Adrenal gland (tissue), 12 donors: ENCODE measurements around the gene S100A4. TPM values are rescaled to one million over a fixed set of nuclear protein-coding genes. Genes with fewer than 3 reads are reported as not detected.

ENCODE experiments used
- DNase-seq, 7 donors: peaks; one replicate each; pipeline ENCODE4 v3.0.0-alpha.2; 2019 to 2020
- H3K27ac ChIP-seq, 5 donors: fragments of 200-600 bp; sonication (generic) in 4 of 5; 1 replicate in 3 of 5; 2 replicates in 2 of 5; pipeline versions ENCODE4 v1.5.1 to v1.8.0; 2016 to 2020; ENCODE audit warnings: mild to moderate bottlenecking in 1 of 5
- H3K27me3 ChIP-seq: fragments of 200-600 bp; 2 replicates; pipeline ENCODE4 v1.8.0; 2021
- H3K36me3 ChIP-seq, 2 donors: fragments of 200-600 bp; replicated peaks in 1 of 2; 1 replicate in 1 of 2; 2 replicates in 1 of 2; pipeline versions ENCODE4 v1.5.1 to v1.8.0; 2018 to 2022
- H3K4me1 ChIP-seq, 2 donors: fragments of 200-600 bp; replicated peaks in 1 of 2; 1 replicate in 1 of 2; 2 replicates in 1 of 2; pipeline versions ENCODE4 v1.5.1 to v1.8.0; 2018 to 2021
- H3K4me3 ChIP-seq, 4 donors: fragments of 200-600 bp; sonication (generic) in 3 of 4; one replicate each; pipeline ENCODE4 v1.5.1; 2016 to 2018
- H3K9me3 ChIP-seq, 3 donors: fragments of 200-600 bp; sonication (generic) in 1 of 3; replicated peaks in 1 of 3; 1 replicate in 2 of 3; 2 replicates in 1 of 3; pipeline versions ENCODE4 v1.5.1 to v1.8.0; 2016 to 2021
- POLR2A ChIP-seq, 2 donors: fragments of 450-650 bp; IDR thresholded peaks; one replicate each; pipeline ENCODE4 v1.6.1; 2017; ENCODE audit warnings: antibody characterized with exemption in 2 of 2, mild to moderate bottlenecking in 2 of 2, moderate library complexity in 1 of 2
- WGBS, 4 donors: extraction: QIAGEN DNeasy Blood & Tissue Kit in 2 of 4; methylation state at CpG; one replicate each; pipeline versions ENCODE4 v1.1.5 to v1.1.7; 2013 to 2017; 5-methylcytosine and 5-hydroxymethylcytosine counted together
- intact Hi-C, 2 donors: fragments of 100-400 bp; cut with DNase I; formaldehyde crosslinking; loops; one replicate each; pipeline versions ENCODE4 v1.14.1 to v1.15.0; 2022 to 2023
- polyA plus RNA-seq, 3 donors: library from polyadenylated mRNA; stranded (reverse); fragments of 200-250 nt in 2 of 3; fragments of 350-450 nt in 1 of 3; fragmentation: Illumina TruSeq in 1 of 3; extraction: RNeasy Lipid Tissue Mini Kit (QIAGEN cat#74804) in 1 of 3; gene quantifications; one replicate each; pipeline ENCODE4 v1.2.3, GENCODE V29; 2013 to 2014
- total RNA-seq, 9 donors: library from RNA; depleted of rRNA in 4 of 9; stranded (reverse); fragments of >200 nt in 4 of 9; fragments of 120-200 nt in 1 of 9; fragmentation: NEBNext Ultra II Directional in 1 of 9; extraction: Animal tissue kit (Norgen Biotek cat#: 25700) in 1 of 9; gene quantifications; one replicate each; pipeline versions ENCODE4 v1.1.0 to v1.2.4, GENCODE V29; 2013 to 2023
- TF ChIP-seq, protein P1 (sequence below), 6 experiments: fragments of 450-650 bp in 4 of 6; fragments of 200-600 bp in 2 of 6; sonication (generic) in 1 of 6; IDR thresholded peaks; 1 replicate in 5 of 6; 2 replicates in 1 of 6; pipeline versions ENCODE4 v1.5.1 to v1.8.0; 2016 to 2021; ENCODE audit warnings: antibody characterized with exemption in 6 of 6, mild to moderate bottlenecking in 2 of 6, moderate library complexity in 1 of 6
- donor health status: healthy with polysubstance abuse.
- donor health status: Bipolar disorder and iron deficiency.
- donor health status: DM: yes; HTN: yes; CAD: no.
- donor health status: DM: no; HTN: no; CAD: no.
- donor health status: DM: no; HTN: no; CAD: no.
- donor health status: DM: yes; HTN: yes; CAD: no.

The S100A4 gene
- total and polyA plus RNA-seq, 12 donors, result 7.9 to 742 (median 99.9) TPM

- no peak for DNase-seq
Observed at GRCh38 chr1:153536671-153537375, 8.8 kb downstream of the S100A4 start.

DNA sequence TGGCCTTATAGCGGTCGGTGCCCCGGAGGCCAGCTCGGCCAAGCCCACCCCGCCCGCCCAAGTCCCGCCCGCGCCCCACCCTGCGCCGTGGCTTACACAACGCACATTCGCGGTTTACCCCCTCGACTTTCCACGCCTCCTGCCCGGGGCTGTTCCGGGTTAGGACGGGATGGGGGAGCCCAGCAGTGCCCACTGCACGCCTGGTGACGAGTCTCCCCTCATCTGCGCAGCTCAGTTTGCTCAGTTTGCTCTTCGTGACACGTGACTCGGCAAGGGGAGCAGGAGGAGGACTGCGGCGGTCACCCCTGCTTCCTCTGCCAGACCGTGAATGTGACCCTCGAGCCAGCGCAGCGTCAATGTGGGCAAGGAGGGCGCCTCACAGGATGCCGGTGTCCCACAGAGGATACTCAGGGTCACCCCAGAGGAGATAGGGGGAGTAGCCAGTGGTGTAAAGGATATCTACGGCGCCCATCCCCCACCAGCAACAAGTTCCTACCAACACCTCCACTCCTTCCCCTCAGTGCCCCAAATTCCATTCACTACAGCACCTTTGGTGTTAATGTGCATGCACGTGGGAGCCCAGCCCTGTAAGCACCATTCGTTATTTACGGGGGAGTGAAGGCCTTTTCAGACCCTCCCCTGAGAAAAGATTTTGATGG, 9.5 kb downstream of the S100A4 start:
- Histone ChIP-seq H3K4me1 (peaks cover 22 to 35% of the 10 kb centered on the region in 2 donors), H3K9me3 (no peaks in the 10 kb centered on the region), H3K27me3 (no peaks in the 10 kb centered on the region), H3K27ac (peak overlapping the region; percentile 53 to 94 (median 86)), H3K4me3 (peak overlapping the region; percentile 18 to 72 (median 56)), H3K36me3 (no peaks in the 10 kb centered on the region)
- TF ChIP-seq POLR2A (IDR thresholded peaks at IDR 0.05), result peak; percentile 42 to 82
- TF ChIP-seq, protein P1, sequence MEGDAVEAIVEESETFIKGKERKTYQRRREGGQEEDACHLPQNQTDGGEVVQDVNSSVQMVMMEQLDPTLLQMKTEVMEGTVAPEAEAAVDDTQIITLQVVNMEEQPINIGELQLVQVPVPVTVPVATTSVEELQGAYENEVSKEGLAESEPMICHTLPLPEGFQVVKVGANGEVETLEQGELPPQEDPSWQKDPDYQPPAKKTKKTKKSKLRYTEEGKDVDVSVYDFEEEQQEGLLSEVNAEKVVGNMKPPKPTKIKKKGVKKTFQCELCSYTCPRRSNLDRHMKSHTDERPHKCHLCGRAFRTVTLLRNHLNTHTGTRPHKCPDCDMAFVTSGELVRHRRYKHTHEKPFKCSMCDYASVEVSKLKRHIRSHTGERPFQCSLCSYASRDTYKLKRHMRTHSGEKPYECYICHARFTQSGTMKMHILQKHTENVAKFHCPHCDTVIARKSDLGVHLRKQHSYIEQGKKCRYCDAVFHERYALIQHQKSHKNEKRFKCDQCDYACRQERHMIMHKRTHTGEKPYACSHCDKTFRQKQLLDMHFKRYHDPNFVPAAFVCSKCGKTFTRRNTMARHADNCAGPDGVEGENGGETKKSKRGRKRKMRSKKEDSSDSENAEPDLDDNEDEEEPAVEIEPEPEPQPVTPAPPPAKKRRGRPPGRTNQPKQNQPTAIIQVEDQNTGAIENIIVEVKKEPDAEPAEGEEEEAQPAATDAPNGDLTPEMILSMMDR (IDR thresholded peaks at IDR 0.05), result peak in 1 of 6 experiments; percentile 3
- 1 to 4% (median 2%) methylated on average over 5 to 38 of the region's 38 CpGs for WGBS, 4 donors
- DNase-seq, result peak; percentile 74 to 93 (median 86)
- intact Hi-C loops, result no loop called here

More at GRCh38 chr1:153536671-153537375, 8.8 kb downstream of the S100A4 start:
- H3K4me1 ChIP-seq, result peaks cover 22 to 35% of the 10 kb centered on the region in 2 donors
- H3K27ac ChIP-seq, result peak overlapping the region in 4 of 5 donors; percentile 83 to 94 (median 90)
- intact Hi-C loops, result no loop called here
- WGBS, 4 donors, result 84 to 92% (median 86%) methylated on average over 8 to 9 of the region's 9 CpGs
- no peaks in the 10 kb centered on the region for H3K27me3 ChIP-seq
- no peaks in the 10 kb centered on the region for H3K9me3 ChIP-seq
- H3K4me3 ChIP-seq, result peak overlapping the region in 2 of 4 donors; percentile 18 to 65
- TF ChIP-seq, protein P1 (IDR thresholded peaks at IDR 0.05), result no peak
- no peak for TF ChIP-seq POLR2A (IDR thresholded peaks at IDR 0.05)
- no peaks in the 10 kb centered on the region for H3K36me3 ChIP-seq

DNA sequence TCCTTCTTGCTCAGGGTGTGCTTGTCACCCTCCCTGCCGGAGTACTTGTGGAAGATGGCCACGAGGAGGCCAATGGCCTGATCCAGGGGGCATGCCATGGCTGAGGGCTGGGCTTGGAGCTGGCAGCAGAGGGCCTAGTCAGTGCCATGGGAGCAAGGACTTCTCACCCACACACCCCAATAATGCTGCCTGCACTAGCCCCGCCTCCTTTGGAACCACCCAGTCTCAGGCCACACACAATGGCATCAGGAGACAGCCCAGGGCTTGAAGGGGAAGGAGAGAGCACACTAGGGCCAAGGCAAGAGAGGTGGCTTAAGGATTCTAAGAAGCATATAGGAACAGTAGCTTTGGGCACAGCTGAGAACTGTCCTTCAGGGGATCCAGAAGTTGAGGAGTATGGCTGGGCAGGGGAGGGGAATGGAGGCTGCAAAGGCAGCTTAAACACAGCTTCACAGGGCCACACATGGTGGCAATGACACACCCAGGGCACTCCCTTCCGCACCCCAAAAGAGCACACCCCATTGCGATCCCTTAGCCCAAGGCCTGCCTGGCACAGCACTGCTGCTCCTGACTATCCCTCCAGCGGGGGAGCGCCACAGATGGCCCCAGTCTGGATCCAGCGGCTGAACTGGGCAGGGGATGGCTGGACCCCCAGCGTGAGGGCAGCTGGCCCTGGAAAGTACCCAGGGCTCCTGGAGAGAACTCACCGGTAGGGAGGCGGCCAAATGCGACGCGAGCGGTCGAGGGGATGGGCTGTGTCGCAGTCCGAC, 10.2 kb downstream of the S100A4 start, which contains the start of gene S100A6:
S100A6 (minus strand) TSS at position 750 of the 770 bp plus-strand sequence; CDS start at position 98, 652 bp downstream.
- peaks cover 22 to 35% of the 10 kb centered on the region in 2 donors for H3K4me1 ChIP-seq
- H3K27me3 ChIP-seq, result no peaks in the 10 kb centered on the region
- no peak for TF ChIP-seq POLR2A (IDR thresholded peaks at IDR 0.05)
- TF ChIP-seq, protein P1 (IDR thresholded peaks at IDR 0.05), result peak in 1 of 6 experiments; percentile 6
- WGBS, 4 donors, result 22 to 71% (median 36%) methylated on average over 4 to 18 of the region's 18 CpGs
- H3K4me3 ChIP-seq, result peak within 1 kb of the TSS; percentile 34 to 72 (median 56)
- no peaks in the 10 kb centered on the region for H3K36me3 ChIP-seq
- peak within 1 kb of the TSS; percentile 53 to 94 (median 86) for H3K27ac ChIP-seq
- intact Hi-C loops, result no loop called here
- DNase-seq, result peak in 6 of 7 donors; percentile 62 to 82 (median 65)
- no peaks in the 10 kb centered on the region for H3K9me3 ChIP-seq

DNA sequence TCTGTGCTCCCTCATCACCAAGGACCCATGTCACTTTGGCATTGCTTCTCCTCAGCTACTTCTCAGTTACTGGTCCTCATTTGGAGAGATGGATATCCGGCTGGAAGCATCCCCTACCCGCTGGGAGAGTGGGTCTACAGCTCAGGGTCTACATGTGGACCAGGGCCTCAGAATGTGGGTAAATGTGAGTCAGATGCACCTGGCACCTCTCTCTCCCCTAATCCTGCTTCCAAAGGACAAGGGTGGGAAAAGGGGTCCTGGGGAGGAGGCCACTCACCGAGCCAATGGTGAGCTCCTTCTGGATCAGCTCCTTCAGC, 10.7 kb downstream of the S100A4 start:
- no peak for DNase-seq
- WGBS, 4 donors, result 69 to 97% (median 88%) methylated on average over 3 of the region's 3 CpGs
- no peaks in the 10 kb centered on the region for H3K27me3 ChIP-seq
- H3K9me3 ChIP-seq, result no peaks in the 10 kb centered on the region
- TF ChIP-seq, protein P1 (IDR thresholded peaks at IDR 0.05), result no peak
- TF ChIP-seq POLR2A (IDR thresholded peaks at IDR 0.05), result no peak
- H3K4me1 ChIP-seq, result peaks cover 22 to 35% of the 10 kb centered on the region in 2 donors
- H3K36me3 ChIP-seq, result no peaks in the 10 kb centered on the region
- peak overlapping the region in 4 of 5 donors; percentile 83 to 94 (median 90) for H3K27ac ChIP-seq
- peak overlapping the region in 2 of 4 donors; percentile 65 to 72 for H3K4me3 ChIP-seq
- intact Hi-C loops, result loop anchor here in 1 of 2 donors (5.0 kb wide), 1 partner anchor 32 kb away; the partner anchor contains the start of gene S100A2
